Left colon (tissue), 2 donors: ENCODE measurements around the gene CD47. TPM values are rescaled to one million over a fixed set of nuclear protein-coding genes. Genes with fewer than 3 reads are reported as not detected.

Experiments
- ATAC-seq: fragments of 200-7000 bp; cut with Tn5 transposase; one replicate; pipeline ENCODE4 v1.9.1; 2020; ENCODE audit warnings: mild to moderate bottlenecking, moderate library complexity
- DNase-seq, 2 donors: peaks; one replicate each; pipeline ENCODE4 v3.0.0-alpha.2; 2020
- intact Hi-C, 2 donors: fragments of 100-400 bp; cut with DNase I in 1 of 2; cut with micrococcal nuclease in 1 of 2; formaldehyde crosslinking; loops; one replicate each; pipeline versions ENCODE4 v1.11.2 to v1.14.0; 2022; cut with DNase I, micrococcal nuclease
- total RNA-seq, 2 donors: library from RNA; stranded (reverse); fragmentation: NEBNext Ultra II Directional; extraction: Animal tissue kit (Norgen Biotek cat#: 25700); gene quantifications; one replicate each; pipeline ENCODE4 v1.2.1, GENCODE V29; 2021
- donor health status: DM: no; HTN: no; CAD: no.
- donor health status: DM: yes; HTN: yes; CAD: no.

Gene CD47
- total RNA-seq, 2 donors from 2014 or later = 71.1 to 81.3 TPM

DNA sequence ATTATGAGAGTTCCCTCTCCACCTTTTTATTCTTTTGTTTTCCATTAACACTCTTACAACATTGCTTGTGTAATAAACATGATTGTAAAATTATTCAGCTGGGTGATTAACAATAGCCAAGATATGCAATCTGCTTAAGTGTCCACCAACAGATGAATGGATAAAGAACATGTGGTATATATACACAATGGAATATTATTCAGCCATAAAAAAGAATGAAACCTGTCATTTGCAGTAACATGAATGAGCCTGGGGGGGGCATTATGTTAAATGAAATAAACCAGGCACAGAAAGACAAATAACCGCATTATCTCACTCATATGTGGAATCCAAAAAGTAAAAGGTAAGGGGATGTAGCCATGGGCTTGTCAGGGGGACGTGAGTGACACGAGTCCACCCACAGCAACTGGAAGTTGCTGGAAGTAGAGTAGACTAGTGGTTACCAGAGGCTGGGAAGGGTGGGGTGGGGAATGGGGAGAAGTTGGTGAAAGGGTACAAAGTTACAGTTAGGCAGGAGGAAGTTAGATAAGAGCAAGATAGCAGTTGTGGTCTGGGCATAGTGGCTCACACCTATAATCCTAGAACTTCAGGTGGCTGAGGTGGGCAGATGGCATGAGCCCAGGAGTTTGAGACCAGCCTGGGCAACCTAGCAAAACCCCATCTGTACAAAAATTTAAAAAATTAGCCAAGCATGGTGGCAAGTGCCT lies 28.7 kb upstream of the CD47 start:
- peak; percentile 71 for ATAC-seq
- no peak for DNase-seq
- intact Hi-C loops = no loop called here

DNA sequence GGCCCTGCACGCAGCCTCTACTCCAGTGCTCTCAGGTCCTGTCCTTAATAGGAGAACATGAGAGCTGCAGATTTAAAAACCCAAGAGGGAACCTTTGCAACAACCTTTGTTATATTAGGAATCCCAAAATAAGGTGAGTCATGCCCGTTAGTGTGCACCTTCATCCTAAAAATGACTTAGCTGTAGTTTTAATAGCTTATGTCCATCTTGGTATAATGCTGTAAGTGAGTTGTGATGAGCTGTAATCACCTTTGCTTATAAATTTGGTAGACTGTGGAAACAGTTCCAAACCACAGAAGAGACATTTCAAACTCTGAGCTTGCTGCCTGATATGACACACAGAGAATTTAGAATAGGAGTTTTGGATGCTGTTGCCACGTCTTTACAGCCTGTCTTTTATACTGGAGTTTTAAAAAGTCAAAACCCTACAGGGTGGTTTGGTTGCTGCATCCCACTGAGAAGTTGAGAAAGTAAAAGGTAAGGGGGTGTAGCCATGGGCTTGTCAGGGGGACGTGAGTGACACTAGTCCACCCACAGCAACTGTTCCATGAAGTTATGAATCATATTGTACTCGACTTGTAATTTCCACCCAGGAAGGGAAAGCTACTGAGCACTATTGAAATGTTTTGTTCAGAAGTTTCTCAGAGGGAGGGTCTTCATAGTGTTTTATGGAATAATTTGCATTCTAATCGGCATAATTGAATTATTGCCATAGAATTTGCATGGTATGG lies 27.4 kb upstream of the CD47 start:
- DNase-seq = no peak
- no peak for ATAC-seq
- intact Hi-C loops = no loop called here

DNA sequence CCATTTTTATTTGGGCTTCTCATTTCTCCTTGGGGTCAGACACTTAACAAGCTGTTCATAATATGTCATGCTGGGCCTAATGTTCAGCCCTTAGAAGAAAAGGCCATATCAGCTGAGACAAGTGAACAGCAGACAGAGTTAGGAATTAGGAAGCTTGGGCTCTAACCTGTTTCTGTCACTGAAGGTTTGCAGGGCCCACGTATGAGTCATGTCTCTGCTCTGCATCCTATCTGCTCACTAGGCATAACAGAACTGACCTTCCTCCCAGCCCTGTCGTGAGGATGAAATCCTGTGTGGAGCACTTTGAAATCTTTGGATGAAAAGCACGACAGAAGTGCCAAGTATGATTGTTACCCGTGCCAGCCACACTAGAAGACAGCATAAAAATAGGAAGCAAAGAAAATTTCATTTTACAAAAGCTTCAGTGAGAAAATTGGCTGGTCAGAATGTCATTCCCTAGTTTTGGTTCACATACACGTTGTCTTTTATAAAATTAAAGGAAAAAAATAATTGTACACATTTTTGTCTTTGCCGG lies 26.5 kb upstream of the CD47 start:
- DNase-seq = no peak
- intact Hi-C loops = no loop called here

DNA sequence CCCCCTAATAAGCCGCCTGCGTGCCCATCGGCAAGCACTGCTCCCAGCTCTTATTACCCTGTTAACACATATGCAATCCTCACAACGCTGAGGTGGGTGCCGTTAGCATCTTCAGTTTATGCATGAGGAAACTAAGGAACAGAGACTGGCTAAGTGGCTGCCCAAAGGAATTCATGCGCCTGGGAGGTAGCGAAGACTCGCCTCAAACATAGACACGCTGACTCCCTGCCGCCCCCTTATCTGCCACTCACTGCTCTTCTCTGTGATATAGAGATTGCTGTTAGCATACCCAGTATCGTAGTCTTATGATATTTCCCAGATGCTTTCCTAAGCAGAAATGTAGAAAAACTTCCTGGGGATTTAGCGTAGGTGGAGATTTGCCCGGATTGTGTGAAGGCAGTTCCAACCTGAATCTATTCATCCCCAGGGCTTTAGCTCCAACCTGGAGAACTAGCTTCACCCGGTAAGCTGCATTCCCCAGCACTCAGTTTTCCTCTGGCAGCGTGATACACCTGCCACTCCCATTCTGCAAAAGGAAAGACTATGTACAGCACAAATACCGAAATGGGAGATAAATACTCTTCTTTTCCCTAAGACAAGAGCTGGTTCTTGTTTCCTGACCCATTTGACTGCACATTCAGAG lies 23.7 kb upstream of the CD47 start:
- intact Hi-C loops = no loop called here
- no peak for ATAC-seq
- DNase-seq = no peak

More for the DNA sequence above, 26.5 kb upstream of the CD47 start:
- ATAC-seq = no peak

DNA sequence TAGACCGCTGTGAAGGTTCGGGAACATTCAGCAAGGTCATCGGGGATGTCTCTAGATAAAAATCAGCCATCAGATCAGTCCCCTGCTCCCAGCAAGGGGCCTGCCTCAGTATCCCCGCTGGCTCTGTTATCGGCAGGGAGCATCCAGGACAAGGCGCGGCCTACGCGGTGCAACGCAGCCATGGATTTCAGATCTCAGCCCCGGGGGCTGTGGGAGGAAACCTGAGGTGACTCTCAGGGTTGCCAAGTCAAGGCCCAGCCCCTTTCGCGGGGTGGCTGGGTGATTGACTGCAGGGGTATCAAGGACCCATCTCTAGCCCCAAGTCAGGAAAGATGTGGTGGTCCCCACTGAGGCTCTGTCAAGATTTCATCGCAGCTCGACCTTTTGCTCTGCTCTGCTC lies 23.1 kb upstream of the CD47 start:
- intact Hi-C loops = no loop called here
- ATAC-seq (no peak), DNase-seq (no peak)

DNA sequence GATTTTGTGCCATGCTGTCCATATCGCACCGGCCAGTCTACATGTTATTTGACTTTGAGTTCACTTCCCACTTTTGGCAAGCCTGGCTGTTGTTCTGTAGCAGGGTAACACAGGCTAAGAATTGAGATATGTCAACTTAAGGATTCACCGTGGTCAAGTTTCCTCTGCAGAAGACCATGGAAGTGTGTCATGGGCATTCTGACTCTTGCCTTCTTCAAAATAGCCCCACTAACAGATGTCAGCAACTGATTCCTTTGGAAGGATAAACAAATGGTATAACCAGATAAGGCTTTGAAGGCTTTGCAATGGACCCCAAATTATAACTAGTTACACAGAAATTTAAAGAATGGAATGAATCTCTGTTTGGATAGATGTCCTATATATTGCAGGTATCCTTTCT lies 20.1 kb upstream of the CD47 start:
- intact Hi-C loops = no loop called here
- DNase-seq (no peak), ATAC-seq (no peak)

DNA sequence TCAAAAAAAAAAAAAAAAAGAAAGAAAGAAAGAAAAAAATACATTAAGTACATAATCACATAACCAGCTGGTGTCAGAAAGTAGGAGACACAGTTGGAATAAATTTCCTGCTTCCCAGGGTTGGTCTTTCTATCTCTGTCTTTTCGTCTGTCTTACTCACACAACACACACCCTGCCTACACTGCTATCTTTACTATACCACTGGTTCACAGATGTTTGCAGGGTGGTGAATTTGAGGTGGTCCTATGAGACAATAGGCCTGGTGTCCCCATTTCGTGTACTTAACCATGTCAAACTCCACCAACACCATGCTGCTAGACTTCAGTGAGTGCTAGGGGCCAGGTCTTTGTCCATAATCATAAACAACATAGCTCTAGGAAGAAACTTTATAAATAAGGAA lies 17.6 kb upstream of the CD47 start:
- DNase-seq (no peak), ATAC-seq (no peak)
- intact Hi-C loops = loop anchor here in 1 of 2 donors (10.0 kb wide), 1 partner anchor 106 kb away; no protein-coding TSS in a partner anchor

DNA sequence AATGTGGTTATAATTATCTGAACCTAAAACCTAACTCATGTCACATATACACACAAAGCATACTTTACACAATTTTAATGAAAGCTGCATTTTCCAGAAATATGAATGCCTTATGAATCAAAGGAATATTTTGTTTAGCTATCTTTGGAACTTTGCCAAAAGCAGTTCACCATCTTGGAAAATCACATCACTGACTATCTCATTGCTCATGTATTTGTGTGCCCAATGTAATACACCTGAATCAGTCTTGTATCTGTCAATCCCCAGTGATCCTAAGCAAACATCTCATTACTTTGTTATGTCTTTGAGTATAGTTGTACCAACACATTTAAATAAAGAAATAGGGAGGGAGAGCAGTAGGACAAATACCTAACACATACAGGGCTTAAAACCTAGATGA lies 15.6 kb upstream of the CD47 start:
- DNase-seq = no peak
- ATAC-seq = no peak
- intact Hi-C loops = loop anchor here in 1 of 2 donors (10.0 kb wide), 1 partner anchor 108 kb away; no protein-coding TSS in a partner anchor

DNA sequence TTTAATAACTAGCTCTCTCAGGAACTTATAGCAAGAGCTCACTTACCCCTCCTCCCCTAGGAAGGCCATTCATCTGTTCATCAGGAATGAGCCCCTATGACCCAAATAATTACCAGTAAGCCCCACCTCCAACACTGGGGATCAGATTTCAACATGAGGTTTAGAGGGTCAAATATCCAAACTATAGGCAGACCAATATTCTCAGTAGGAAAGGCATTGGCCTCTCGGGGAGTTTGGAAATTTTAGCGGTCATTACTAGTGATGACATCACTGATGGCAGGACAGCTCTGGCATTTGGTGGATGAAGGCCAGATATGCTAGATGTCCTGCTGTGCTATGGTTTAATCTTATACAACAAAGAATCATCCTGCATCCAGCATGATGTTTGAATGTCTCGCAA lies 15.2 kb upstream of the CD47 start:
- ATAC-seq (no peak), DNase-seq (no peak)
- intact Hi-C loops = loop anchor here in 1 of 2 donors (10.0 kb wide), 1 partner anchor 109 kb away; no protein-coding TSS in a partner anchor

DNA sequence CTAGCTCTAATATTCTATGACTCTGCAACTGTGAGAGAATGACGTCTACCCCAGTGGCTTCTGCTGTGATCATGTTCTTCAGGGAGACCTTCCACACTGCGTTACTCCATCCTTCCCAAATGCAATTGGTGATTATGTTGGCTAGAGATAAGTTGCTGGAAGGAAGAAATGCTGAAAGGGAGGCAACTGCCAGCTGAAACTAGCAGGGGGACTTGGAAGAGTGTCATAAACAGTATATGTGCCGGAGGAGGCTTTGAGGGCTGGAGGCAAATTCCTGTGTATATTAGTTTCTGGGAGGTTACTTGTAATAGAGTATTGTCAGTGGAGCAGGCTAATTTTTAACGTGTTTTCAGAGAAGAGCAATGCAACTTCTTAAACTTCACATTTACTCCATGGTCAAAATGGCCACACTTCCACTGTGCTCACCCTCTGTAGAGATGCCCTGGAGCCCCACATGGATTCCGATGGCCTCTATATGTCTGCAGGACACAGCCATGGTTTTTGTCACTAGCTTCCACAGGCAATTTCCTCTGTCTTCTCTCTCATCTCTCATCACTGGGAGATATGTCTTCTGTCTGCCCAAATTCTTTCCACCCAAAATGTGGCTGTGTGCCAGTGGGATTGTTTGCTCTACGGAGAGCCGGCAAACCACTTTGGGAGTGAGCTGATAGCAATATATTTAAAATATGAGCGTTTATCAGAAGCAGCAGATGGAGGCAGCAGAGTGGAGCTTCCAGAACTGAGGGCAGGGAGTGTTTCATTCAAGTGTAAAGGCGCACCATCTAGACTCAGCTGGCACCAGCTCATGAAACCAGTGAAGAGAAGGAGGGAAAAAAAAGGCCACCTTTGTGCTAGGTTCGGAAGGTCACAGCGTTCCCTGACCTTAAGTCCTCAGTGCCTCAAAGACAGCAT lies 13.3 kb upstream of the CD47 start:
- DNase-seq = no peak
- intact Hi-C loops = loop anchor here in 1 of 2 donors (10.0 kb wide), 1 partner anchor 111 kb away; no protein-coding TSS in a partner anchor
- peak; percentile 39 for ATAC-seq

DNA sequence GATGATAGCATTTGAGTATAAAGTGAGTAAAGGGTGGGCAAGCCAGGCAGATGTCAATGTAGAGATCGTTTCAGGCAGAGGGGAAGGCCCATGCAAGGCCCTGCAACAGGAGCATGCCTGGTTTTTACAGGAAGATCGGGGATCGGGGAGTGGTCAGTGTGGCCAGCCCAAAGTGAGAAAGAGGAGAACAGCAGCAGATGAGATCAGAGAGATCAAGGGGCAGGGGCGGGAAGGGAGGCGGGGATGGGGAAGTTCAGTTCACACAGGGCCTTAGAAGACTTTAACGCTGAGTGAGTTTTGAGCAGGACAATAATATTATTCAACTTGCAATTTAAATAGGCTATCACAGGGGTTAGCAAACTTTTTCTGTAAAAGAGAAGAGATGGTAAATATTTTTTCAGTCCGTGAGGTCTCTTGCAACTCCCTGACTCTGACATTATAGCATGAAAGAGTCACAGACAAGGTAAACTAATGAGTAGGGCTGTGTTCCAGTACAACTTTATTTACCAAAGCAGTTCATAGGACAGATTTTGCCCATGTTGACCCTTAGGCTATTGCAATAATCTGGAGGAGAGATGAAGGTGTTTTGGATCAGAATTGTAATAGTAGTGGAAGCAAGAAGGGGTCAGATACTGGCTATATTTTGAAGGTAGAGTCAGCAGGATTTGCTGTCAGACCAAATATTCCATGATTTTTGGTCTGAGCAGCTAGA lies 12.4 kb upstream of the CD47 start:
- intact Hi-C loops = loop anchor here in 1 of 2 donors (10.0 kb wide), 1 partner anchor 112 kb away; no protein-coding TSS in a partner anchor
- ATAC-seq (peak; percentile 59), DNase-seq (no peak)

DNA sequence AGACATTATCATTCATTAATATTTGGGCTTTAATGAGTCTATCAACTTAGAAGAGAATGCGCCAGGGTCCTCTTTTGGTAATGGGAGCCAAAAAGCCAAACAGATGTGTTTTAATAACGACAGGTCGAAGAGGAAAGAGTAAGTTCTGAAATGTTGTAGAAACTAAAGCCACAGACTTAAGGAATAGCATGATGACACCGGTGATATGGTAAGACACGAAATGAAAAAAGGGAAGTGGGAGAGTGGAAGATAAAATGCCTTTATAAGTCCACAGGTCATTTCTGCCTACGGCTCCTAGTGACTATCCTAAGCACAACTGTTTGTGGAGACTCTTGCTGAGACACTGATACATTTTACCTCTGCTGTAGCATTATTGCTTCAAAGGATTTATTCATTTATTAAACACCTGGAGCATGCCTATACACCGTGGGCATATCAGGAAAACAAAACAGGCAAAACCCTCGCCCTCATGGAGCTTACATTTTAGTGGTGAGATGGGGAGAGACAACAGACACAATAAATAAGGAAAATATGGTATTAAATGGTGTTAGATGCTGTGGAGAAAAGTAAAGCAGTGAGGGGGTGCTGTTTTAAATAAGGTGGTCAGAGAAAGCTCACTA lies 11.7 kb upstream of the CD47 start:
- DNase-seq (no peak), ATAC-seq (no peak)
- intact Hi-C loops = loop anchor here in 1 of 2 donors (10.0 kb wide), 1 partner anchor 112 kb away; no protein-coding TSS in a partner anchor

DNA sequence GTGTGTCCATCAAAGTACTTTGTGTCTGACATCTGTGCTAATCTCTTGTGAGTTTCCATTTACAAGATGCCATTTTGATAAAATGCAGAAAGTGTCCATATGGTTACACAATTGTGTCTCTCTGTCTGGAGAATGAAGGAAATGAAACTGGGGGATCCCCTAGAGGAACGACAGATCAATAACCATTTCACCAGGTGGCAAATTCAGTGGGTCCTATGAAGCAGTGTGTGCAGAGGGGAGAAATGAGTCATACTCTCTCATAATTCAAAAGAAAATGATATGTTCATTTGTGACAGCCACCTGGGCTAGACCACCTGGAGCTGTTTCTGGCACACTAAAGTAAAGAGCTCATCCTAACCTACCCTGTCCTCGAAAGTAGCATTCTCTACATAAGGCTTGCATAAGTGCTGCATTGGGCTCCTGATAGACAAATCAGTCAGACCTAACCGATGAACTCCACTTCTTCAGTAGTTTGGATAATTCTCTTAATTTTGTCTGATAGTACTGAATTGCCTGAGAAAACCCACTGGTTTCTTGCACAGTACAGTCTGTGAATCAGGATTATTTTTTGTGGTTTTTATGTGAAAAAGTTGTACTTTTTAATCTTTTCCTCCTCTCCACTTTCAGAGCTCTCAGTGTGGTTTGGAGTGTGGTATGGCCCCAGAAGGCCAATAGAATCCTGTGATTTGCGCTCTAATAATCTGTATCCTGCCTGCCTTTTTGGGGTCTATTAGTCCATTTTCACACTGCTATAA lies 10.3 kb upstream of the CD47 start:
- no peak for DNase-seq
- intact Hi-C loops = loop anchor here in 1 of 2 donors (10.0 kb wide), 1 partner anchor 114 kb away; no protein-coding TSS in a partner anchor
- no peak for ATAC-seq

DNA sequence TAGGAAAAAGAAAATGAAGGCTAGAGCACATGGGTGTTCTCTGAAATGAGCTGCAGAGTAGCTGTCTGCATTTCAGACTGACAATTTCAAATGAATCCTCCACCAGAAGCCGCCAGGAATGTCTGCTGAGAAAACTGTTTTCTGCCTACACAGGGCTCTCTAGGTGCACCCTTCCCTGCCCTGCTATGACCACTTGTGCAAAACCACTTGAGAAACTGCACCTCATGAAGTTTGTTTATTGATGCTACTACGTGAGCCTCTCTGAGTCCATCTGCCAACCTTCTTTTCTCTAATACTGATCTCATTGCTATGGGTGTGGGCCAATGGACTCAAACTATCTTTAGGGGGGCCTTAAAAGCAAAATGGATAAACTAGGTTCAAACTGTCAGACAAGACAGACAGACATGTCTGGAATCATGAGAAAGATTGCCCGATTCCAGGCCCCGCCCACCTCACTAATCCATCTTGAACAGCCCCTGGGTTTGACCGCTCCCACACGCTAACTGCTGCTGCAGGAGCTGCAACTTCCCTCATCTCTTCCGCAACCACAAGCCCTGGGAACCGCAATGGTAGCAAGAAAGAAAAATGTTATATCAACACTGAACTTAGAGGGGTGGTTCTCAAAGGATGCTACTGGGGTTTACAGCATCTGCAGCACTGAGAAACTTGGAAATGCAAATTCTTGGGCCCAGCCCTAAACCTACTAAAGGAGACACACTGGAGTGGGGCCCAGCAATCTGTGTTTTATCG lies 9.0 kb upstream of the CD47 start:
- no peak for ATAC-seq
- DNase-seq = peak in 1 of 2 donors; percentile 22
- intact Hi-C loops = loop anchor here in 1 of 2 donors (10.0 kb wide), 1 partner anchor 115 kb away; no protein-coding TSS in a partner anchor

DNA sequence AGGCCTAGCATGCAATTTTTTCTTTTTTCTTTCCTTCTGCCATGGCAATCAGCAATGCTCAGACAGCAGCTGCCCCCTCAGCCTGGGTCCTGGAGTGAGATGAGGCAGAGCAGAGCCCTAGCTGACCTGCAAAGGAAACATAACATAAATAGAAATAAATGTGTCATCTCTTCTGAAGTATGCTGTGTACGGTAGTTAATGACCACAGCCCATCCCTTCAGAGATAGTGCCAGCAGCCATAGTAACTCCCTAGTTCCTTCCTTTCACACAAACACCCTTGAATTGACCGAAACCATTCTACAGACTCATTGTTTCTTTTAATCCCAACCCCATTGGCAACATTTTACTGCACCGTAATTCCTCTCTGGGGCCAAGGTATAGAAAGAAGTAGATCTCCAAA lies 8.4 kb upstream of the CD47 start:
- intact Hi-C loops = no loop called here
- ATAC-seq (peak; percentile 30), DNase-seq (no peak)

DNA sequence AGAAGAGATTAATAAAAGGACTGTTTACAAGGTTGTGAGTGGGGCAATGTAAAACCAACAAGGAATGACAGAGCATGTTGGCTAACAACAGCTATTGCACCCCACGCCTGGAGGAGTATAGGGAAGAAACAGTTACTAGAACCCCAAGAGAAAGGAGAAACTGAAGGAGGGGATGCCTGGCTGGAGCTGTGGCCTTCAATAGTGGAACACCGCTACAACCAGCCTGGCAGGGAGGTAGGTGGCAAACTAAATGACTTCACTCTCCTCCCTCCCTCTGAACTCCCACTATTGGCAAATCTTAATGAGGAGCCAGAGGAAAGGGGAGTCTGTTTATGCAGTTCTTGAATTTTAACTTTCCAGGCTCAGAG lies 7.2 kb upstream of the CD47 start:
- ATAC-seq = no peak
- intact Hi-C loops = no loop called here
- no peak for DNase-seq
